GM12801 (cell line): ENCODE data around the gene TYMS.

Source experiments
- CTCF ChIP-seq: IDR thresholded peaks from one replicate; pipeline ENCODE4 v1.5.1; 2011; ENCODE audit warnings: control low read depth; ENCODE audit not compliant: insufficient read length; ENCODE audit errors: extremely low read depth

Gene TYMS

GRCh38 chr18:685438-685837 lies 28.0 kb downstream of the TYMS start:
- TF ChIP-seq CTCF, result no peak

GRCh38 chr18:686339-687111 lies 29.1 kb downstream of the TYMS start:
- TF ChIP-seq CTCF, result no peak

GRCh38 chr18:688323-688722 lies 30.9 kb downstream of the TYMS start:
- TF ChIP-seq CTCF, result no peak

- TF ChIP-seq CTCF, result no peak
Measured at GRCh38 chr18:692824-693223, 35.4 kb downstream of the TYMS start.

- no peak for TF ChIP-seq CTCF
Measured at GRCh38 chr18:693466-694187, 36.2 kb downstream of the TYMS start.

- TF ChIP-seq CTCF, result no peak
Measured at GRCh38 chr18:697012-697411, 39.6 kb downstream of the TYMS start.

GRCh38 chr18:697800-698199 lies 40.3 kb downstream of the TYMS start:
- TF ChIP-seq CTCF, result no peak
